Measurements from ENCODE around the gene CATSPERZ.

The CATSPERZ gene

DNA sequence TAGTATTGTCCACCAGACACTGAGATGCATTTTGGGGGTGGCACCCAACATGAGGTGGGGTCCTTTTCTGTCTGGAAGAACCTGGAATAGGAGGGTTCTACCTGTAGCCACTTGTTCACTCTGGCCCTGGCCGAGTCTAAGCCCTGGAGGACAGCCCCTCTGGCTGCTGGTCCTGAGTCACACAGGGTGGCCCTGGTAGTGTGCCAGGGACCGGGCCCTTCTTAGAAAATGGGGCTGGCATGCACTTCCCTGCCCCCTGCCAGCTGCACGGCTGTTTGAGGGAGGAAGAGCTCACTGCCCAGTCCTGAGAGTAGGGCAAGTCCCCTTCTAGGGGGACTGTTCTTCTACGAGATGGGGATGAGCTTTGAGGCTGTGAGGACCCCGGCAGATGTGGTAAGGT is 46.7 kb upstream of the CATSPERZ start:
- TF ChIP-seq CTCF (IDR thresholded peaks at IDR 0.05), result no peak
- TF ChIP-seq ZFX (IDR thresholded peaks at IDR 0.05; ENCODE audit: borderline replicate concordance), result no peak
- H3K27ac ChIP-seq, result peak overlapping the region; percentile 82

- no peak overlapping the region for H3K27ac ChIP-seq
- no peak for TF ChIP-seq ZFX (IDR thresholded peaks at IDR 0.05; ENCODE audit: borderline replicate concordance)
- TF ChIP-seq CTCF (IDR thresholded peaks at IDR 0.05), result no peak
Observed at GRCh38 chr11:64254326-64254725, 45.8 kb upstream of the CATSPERZ start.

GRCh38 chr11:64255135-64256128 is 44.7 kb upstream of the CATSPERZ start:
- H3K27ac ChIP-seq, result no peak overlapping the region
- TF ChIP-seq ZFX (IDR thresholded peaks at IDR 0.05; ENCODE audit: borderline replicate concordance) (no peak), CTCF (IDR thresholded peaks at IDR 0.05) (no peak)

- no peak for TF ChIP-seq CTCF (IDR thresholded peaks at IDR 0.05)
- no peak for TF ChIP-seq ZFX (IDR thresholded peaks at IDR 0.05; ENCODE audit: borderline replicate concordance)
- H3K27ac ChIP-seq, result no peak overlapping the region
Observed at GRCh38 chr11:64256300-64256699, 43.9 kb upstream of the CATSPERZ start.

- no peak for TF ChIP-seq CTCF (IDR thresholded peaks at IDR 0.05)
- no peak for TF ChIP-seq ZFX (IDR thresholded peaks at IDR 0.05; ENCODE audit: borderline replicate concordance)
- H3K27ac ChIP-seq, result no peak overlapping the region
Observed at GRCh38 chr11:64258356-64258755, 41.8 kb upstream of the CATSPERZ start.

DNA sequence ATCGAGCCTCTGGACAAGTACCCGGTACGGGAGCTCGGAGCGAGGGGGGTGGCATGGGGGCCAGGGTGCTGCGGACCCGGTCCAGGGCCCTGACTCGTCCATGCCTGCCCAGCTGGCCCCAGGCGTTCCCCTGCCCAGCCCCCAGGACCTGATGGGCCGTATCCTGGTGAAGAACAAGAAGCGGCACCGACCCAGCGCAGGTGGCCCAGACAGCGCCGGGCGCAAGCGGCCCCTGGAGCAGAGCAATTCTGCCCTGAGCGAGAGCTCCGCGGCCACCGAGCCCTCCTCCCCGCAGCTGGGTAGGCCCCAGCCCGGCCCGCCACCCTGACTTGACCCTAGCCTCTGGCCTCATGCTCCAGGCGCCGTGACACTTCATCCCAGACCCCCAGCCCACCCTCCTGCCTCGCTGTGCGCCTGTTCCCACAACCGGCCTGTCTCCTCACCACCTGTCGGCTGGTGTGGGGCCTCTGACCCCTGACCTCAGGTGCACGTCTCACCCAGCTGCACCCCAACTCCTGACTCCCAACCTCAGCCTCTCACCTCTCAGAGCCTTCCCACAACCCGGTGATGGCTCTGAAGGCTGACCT is 41.1 kb upstream of the CATSPERZ start:
- TF ChIP-seq CTCF (IDR thresholded peaks at IDR 0.05), result no peak
- no peak for TF ChIP-seq ZFX (IDR thresholded peaks at IDR 0.05; ENCODE audit: borderline replicate concordance)
- no peak overlapping the region for H3K27ac ChIP-seq

Measured in 22Rv1 (cell line).